ENCODE data around the gene DICER1.

Gene DICER1

DNA sequence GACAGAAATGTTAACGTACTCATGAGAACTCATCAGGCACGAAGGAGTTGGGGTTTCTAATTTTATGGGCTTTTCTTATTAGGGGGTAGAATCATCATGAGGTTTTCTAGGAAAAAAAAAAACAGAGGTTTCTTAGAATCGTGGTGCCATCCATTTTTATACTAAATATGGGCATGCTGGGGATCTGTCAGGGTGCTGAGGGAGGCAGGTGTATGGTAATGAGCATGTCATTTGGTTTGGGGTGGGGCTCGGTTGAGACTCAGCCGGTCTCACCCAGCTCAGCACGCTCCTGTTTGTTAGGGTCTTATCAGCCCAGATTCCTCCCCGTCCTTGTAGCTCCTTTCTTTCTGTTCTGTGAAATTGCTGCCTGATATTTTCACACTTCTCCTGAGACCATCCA is 98.2 kb downstream of the DICER1 start:
- Histone ChIP-seq H3K4me2 (ENCODE audit: insufficient read depth, low read length, poor library complexity, severe bottlenecking) (no peak overlapping the region), H3K14ac (ENCODE audit: low read length) (no peak overlapping the region), H4K8ac (ENCODE audit: low read depth, low read length) (no peak overlapping the region), H2BK120ac (ENCODE audit: low read depth, low read length) (no peak overlapping the region), H3K36me3 (replicated peaks in 1 of 2; ENCODE audit: control insufficient read depth in 2 of 2, insufficient read depth in 2 of 2, low read length in 2 of 2) (no peaks in the 10 kb centered on the region), H3K9me3 (replicated peaks in 1 of 2; ENCODE audit: control insufficient read depth in 2 of 2, insufficient read depth in 1 of 2, low read depth in 1 of 2, low read length in 2 of 2) (no peaks in the 10 kb centered on the region), H3K9ac (ENCODE audit: low read depth, low read length, poor library complexity) (no peak overlapping the region), H3K27me3 (ENCODE audit: control insufficient read depth in 3 of 3, insufficient read depth in 3 of 3, low read depth in 1 of 3, low read length in 3 of 3) (no peaks in the 10 kb centered on the region), H3K4me1 (ENCODE audit: control insufficient read depth in 2 of 2, insufficient read depth in 1 of 2, low read depth in 1 of 2, low read length in 2 of 2) (peaks cover 0 to 3% of the 10 kb centered on the region in 2 donors), H2BK15ac (ENCODE audit: low read length) (no peak overlapping the region), H2AFZ (ENCODE audit: low read length) (no peak overlapping the region), H3K4ac (ENCODE audit: low read length) (no peak overlapping the region), H2AK5ac (ENCODE audit: low read depth, low read length) (no peak overlapping the region), H3K4me3 (ENCODE audit: low read length in 2 of 2) (no peak overlapping the region), H3K27ac (replicated peaks; ENCODE audit: low read length) (no peak overlapping the region), H2BK12ac (ENCODE audit: low read length) (no peak overlapping the region), H2BK5ac (ENCODE audit: low read length) (no peak overlapping the region), H3K23ac (ENCODE audit: low read depth, low read length, poor library complexity) (no peak overlapping the region), H4K91ac (ENCODE audit: low read depth, low read length, poor library complexity) (no peak overlapping the region), H3K79me1 (ENCODE audit: low read depth, low read length) (no peaks in the 10 kb centered on the region), H3K18ac (ENCODE audit: low read length) (no peak overlapping the region)
- no peak for DNase-seq (ENCODE audit: low spot score)
- WGBS, 2 donors (ENCODE audit: extremely low coverage in 2 of 2, insufficient read length in 2 of 2, insufficient replicate concordance in 1 of 2) = no CpG with 5 or more reads among the region's 7 CpGs

- Histone ChIP-seq H4K91ac (ENCODE audit: low read depth, low read length, poor library complexity) (no peak overlapping the region), H3K9me3 (replicated peaks in 1 of 2; ENCODE audit: control insufficient read depth in 2 of 2, insufficient read depth in 1 of 2, low read depth in 1 of 2, low read length in 2 of 2) (no peaks in the 10 kb centered on the region), H3K23ac (ENCODE audit: low read depth, low read length, poor library complexity) (peak overlapping the region; percentile 21), H3K79me1 (ENCODE audit: low read depth, low read length) (no peaks in the 10 kb centered on the region), H2BK12ac (ENCODE audit: low read length) (no peak overlapping the region), H2BK15ac (ENCODE audit: low read length) (no peak overlapping the region), H3K27me3 (ENCODE audit: control insufficient read depth in 3 of 3, insufficient read depth in 3 of 3, low read depth in 1 of 3, low read length in 3 of 3) (no peaks in the 10 kb centered on the region), H3K4me3 (ENCODE audit: low read length in 2 of 2) (no peak overlapping the region), H3K14ac (ENCODE audit: low read length) (peak overlapping the region; percentile 87), H3K4me1 (ENCODE audit: control insufficient read depth in 2 of 2, insufficient read depth in 1 of 2, low read depth in 1 of 2, low read length in 2 of 2) (peaks cover 0 to 3% of the 10 kb centered on the region in 2 donors), H3K27ac (replicated peaks; ENCODE audit: low read length) (no peak overlapping the region), H3K36me3 (replicated peaks in 1 of 2; ENCODE audit: control insufficient read depth in 2 of 2, insufficient read depth in 2 of 2, low read length in 2 of 2) (no peaks in the 10 kb centered on the region), H2AK5ac (ENCODE audit: low read depth, low read length) (peak overlapping the region; percentile 30), H3K4me2 (ENCODE audit: insufficient read depth, low read length, poor library complexity, severe bottlenecking) (no peak overlapping the region), H2BK120ac (ENCODE audit: low read depth, low read length) (no peak overlapping the region), H2AFZ (ENCODE audit: low read length) (peak overlapping the region; percentile 42), H4K8ac (ENCODE audit: low read depth, low read length) (no peak overlapping the region), H3K4ac (ENCODE audit: low read length) (no peak overlapping the region), H3K9ac (ENCODE audit: low read depth, low read length, poor library complexity) (peak overlapping the region; percentile 24), H2BK5ac (ENCODE audit: low read length) (no peak overlapping the region), H3K18ac (ENCODE audit: low read length) (peak overlapping the region; percentile 79)
- no peak for DNase-seq (ENCODE audit: low spot score)
- WGBS, 2 donors (ENCODE audit: extremely low coverage in 2 of 2, insufficient read length in 2 of 2, insufficient replicate concordance in 1 of 2) = no CpG with 5 or more reads among the region's 9 CpGs
Observed at GRCh38 chr14:95058491-95058890, 98.8 kb downstream of the DICER1 start.

GRCh38 chr14:95057851-95058250 is 99.5 kb downstream of the DICER1 start:
- Histone ChIP-seq H2AFZ (ENCODE audit: low read length) (no peak overlapping the region), H3K4ac (ENCODE audit: low read length) (no peak overlapping the region), H3K4me3 (ENCODE audit: low read length in 2 of 2) (no peak overlapping the region), H3K4me2 (ENCODE audit: insufficient read depth, low read length, poor library complexity, severe bottlenecking) (no peak overlapping the region), H3K18ac (ENCODE audit: low read length) (no peak overlapping the region), H4K8ac (ENCODE audit: low read depth, low read length) (no peak overlapping the region), H3K9ac (ENCODE audit: low read depth, low read length, poor library complexity) (no peak overlapping the region), H3K9me3 (replicated peaks in 1 of 2; ENCODE audit: control insufficient read depth in 2 of 2, insufficient read depth in 1 of 2, low read depth in 1 of 2, low read length in 2 of 2) (no peaks in the 10 kb centered on the region), H3K79me1 (ENCODE audit: low read depth, low read length) (no peaks in the 10 kb centered on the region), H2BK12ac (ENCODE audit: low read length) (no peak overlapping the region), H3K27me3 (ENCODE audit: control insufficient read depth in 3 of 3, insufficient read depth in 3 of 3, low read depth in 1 of 3, low read length in 3 of 3) (no peaks in the 10 kb centered on the region), H2AK5ac (ENCODE audit: low read depth, low read length) (no peak overlapping the region), H3K14ac (ENCODE audit: low read length) (no peak overlapping the region), H3K23ac (ENCODE audit: low read depth, low read length, poor library complexity) (no peak overlapping the region), H2BK120ac (ENCODE audit: low read depth, low read length) (no peak overlapping the region), H3K4me1 (ENCODE audit: control insufficient read depth in 2 of 2, insufficient read depth in 1 of 2, low read depth in 1 of 2, low read length in 2 of 2) (peaks cover 0 to 3% of the 10 kb centered on the region in 2 donors), H3K27ac (replicated peaks; ENCODE audit: low read length) (no peak overlapping the region), H3K36me3 (replicated peaks in 1 of 2; ENCODE audit: control insufficient read depth in 2 of 2, insufficient read depth in 2 of 2, low read length in 2 of 2) (no peaks in the 10 kb centered on the region), H2BK15ac (ENCODE audit: low read length) (no peak overlapping the region), H4K91ac (ENCODE audit: low read depth, low read length, poor library complexity) (no peak overlapping the region), H2BK5ac (ENCODE audit: low read length) (no peak overlapping the region)
- DNase-seq (ENCODE audit: low spot score) = no peak
- no CpG with 5 or more reads among the region's 8 CpGs for WGBS, 2 donors (ENCODE audit: extremely low coverage in 2 of 2, insufficient read length in 2 of 2, insufficient replicate concordance in 1 of 2)

DNA sequence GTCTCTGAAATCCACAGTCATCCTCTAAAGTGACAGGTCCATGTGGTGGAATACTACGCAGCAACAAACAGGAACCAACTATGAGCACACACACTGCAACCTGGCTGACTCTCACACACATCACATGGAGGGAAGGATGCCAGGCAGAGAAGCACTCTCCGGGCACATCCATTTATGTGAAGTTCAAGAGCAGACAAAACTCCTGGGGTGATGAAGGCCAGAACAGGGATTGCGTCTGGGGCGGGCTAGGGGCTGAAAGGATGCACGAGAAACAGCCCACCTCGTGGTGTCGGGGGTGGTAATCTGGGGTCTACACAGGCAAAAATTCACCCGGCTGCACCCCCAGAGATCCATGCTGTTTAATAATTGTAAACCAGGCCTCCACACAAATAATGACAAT is 100.2 kb downstream of the DICER1 start:
- Histone ChIP-seq H2BK12ac (ENCODE audit: low read length) (no peak overlapping the region), H3K9me3 (replicated peaks in 1 of 2; ENCODE audit: control insufficient read depth in 2 of 2, insufficient read depth in 1 of 2, low read depth in 1 of 2, low read length in 2 of 2) (no peaks in the 10 kb centered on the region), H2AK5ac (ENCODE audit: low read depth, low read length) (no peak overlapping the region), H2BK15ac (ENCODE audit: low read length) (no peak overlapping the region), H3K27ac (replicated peaks; ENCODE audit: low read length) (no peak overlapping the region), H3K4ac (ENCODE audit: low read length) (no peak overlapping the region), H3K79me1 (ENCODE audit: low read depth, low read length) (no peaks in the 10 kb centered on the region), H2BK120ac (ENCODE audit: low read depth, low read length) (no peak overlapping the region), H2AFZ (ENCODE audit: low read length) (no peak overlapping the region), H3K4me2 (ENCODE audit: insufficient read depth, low read length, poor library complexity, severe bottlenecking) (no peak overlapping the region), H2BK5ac (ENCODE audit: low read length) (no peak overlapping the region), H3K4me3 (ENCODE audit: low read length in 2 of 2) (no peak overlapping the region), H3K4me1 (ENCODE audit: control insufficient read depth in 2 of 2, insufficient read depth in 1 of 2, low read depth in 1 of 2, low read length in 2 of 2) (peaks cover 0 to 9% of the 10 kb centered on the region in 2 donors), H4K8ac (ENCODE audit: low read depth, low read length) (no peak overlapping the region), H3K27me3 (ENCODE audit: control insufficient read depth in 3 of 3, insufficient read depth in 3 of 3, low read depth in 1 of 3, low read length in 3 of 3) (no peaks in the 10 kb centered on the region), H4K91ac (ENCODE audit: low read depth, low read length, poor library complexity) (no peak overlapping the region), H3K23ac (ENCODE audit: low read depth, low read length, poor library complexity) (no peak overlapping the region), H3K18ac (ENCODE audit: low read length) (no peak overlapping the region), H3K14ac (ENCODE audit: low read length) (no peak overlapping the region), H3K36me3 (replicated peaks in 1 of 2; ENCODE audit: control insufficient read depth in 2 of 2, insufficient read depth in 2 of 2, low read length in 2 of 2) (no peaks in the 10 kb centered on the region), H3K9ac (ENCODE audit: low read depth, low read length, poor library complexity) (no peak overlapping the region)
- DNase-seq (ENCODE audit: low spot score) = no peak
- no CpG with 5 or more reads among the region's 8 CpGs for WGBS, 2 donors (ENCODE audit: extremely low coverage in 2 of 2, insufficient read length in 2 of 2, insufficient replicate concordance in 1 of 2)

Measured in neuronal stem cell (in vitro differentiated cells).